ENCODE results near the gene KCNK10. TPM values are rescaled to one million over a fixed set of nuclear protein-coding genes. Genes with fewer than 3 reads are reported as not detected.

KCNK10 gene
- total and polyA plus RNA-seq, 2 of the 8 experiments (the other 6 are each of a cell fraction or from before 2014, with no cell fraction given): 0.45 to 0.63 TPM

GRCh38 chr14:88312257-88312656, 10.8 kb downstream of the KCNK10 start:
- Histone ChIP-seq H4K5ac (ENCODE audit: insufficient read length, low read depth, low read length) (no peak overlapping the region), H3K79me1 (ENCODE audit: low read depth, low read length) (no peaks in the 10 kb centered on the region), H4K20me1 (replicated peaks in 1 of 2; ENCODE audit: control insufficient read depth in 1 of 2, insufficient read depth in 2 of 2, low read length in 2 of 2) (no peaks in the 10 kb centered on the region), H2AK5ac (ENCODE audit: low read depth, low read length) (no peak overlapping the region), H3K9me3 (ENCODE audit: insufficient read depth in 2 of 2, low read depth in 1 of 2, low read length in 1 of 2) (no peaks in the 10 kb centered on the region), H4K8ac (ENCODE audit: extremely low read depth, insufficient read depth, low read length) (no peak overlapping the region), H3K56ac (replicated peaks; ENCODE audit: insufficient read length, low read depth, low read length) (no peak overlapping the region), H2BK12ac (ENCODE audit: low read depth, low read length) (no peak overlapping the region), H2AFZ (ENCODE audit: low read length) (no peak overlapping the region), H3K4me2 (ENCODE audit: insufficient read depth in 1 of 2, low read depth in 2 of 2, low read length in 2 of 2) (no peak overlapping the region), H3K79me2 (ENCODE audit: control insufficient read depth in 1 of 2, insufficient read depth in 2 of 2, low read length in 2 of 2) (no peaks in the 10 kb centered on the region), H3K18ac (ENCODE audit: extremely low read depth, low read length) (no peak overlapping the region), H3K23me2 (ENCODE audit: low read depth, low read length) (no peaks in the 10 kb centered on the region), H3K27me3 (replicated peaks in 1 of 4; ENCODE audit: control insufficient read depth in 3 of 4, extremely low read depth in 1 of 4, insufficient read depth in 3 of 4, low read length in 3 of 4) (0 out of 7 replicates have a peak, but pooled peaks cover 0 to 4% (median 0%) of the 10 kb centered on the region in 4 experiments), H3K36me3 (ENCODE audit: control insufficient read depth in 2 of 4, insufficient read depth in 4 of 4, low read length in 3 of 4) (no peaks in the 10 kb centered on the region), H2BK20ac (ENCODE audit: low read length) (no peak overlapping the region), H2BK15ac (ENCODE audit: low read length) (no peak overlapping the region), H3K4ac (replicated peaks; ENCODE audit: insufficient read length, low read depth, low read length) (no peak overlapping the region), H3K27ac (ENCODE audit: low read depth, low read length) (no peak overlapping the region), H3K4me1 (replicated peaks in 1 of 4; ENCODE audit: control insufficient read depth in 3 of 4, insufficient read depth in 4 of 4, low read length in 3 of 4) (0 out of 7 replicates have a peak, but pooled peaks cover 0 to 2% (median 0%) of the 10 kb centered on the region in 4 experiments), H3K23ac (ENCODE audit: insufficient read length) (no peak overlapping the region), H3K14ac (ENCODE audit: insufficient read length) (no peak overlapping the region), H3K4me3 (ENCODE audit: extremely low read depth in 1 of 4, insufficient read depth in 2 of 4, low read depth in 3 of 4, low read length in 4 of 4) (no peak overlapping the region), H4K91ac (replicated peaks; ENCODE audit: insufficient read length, low read length) (no peak overlapping the region), H2BK5ac (ENCODE audit: low read depth, low read length) (no peak overlapping the region), H3K9ac (replicated peaks in 1 of 4; ENCODE audit: extremely low read depth in 1 of 4, low read depth in 3 of 4, low read length in 3 of 4) (no peak overlapping the region; a peak in 1 of 7 replicates), H2BK120ac (replicated peaks; ENCODE audit: low read depth, low read length) (no peak overlapping the region)
- no peak for FAIRE-seq
- ChIA-PET CTCF (ENCODE audit: partially characterized antibody) (no interaction called here), POLR2A (ENCODE audit: partially characterized antibody) (no interaction called here)
- 86% methylated on average over 6 of the region's 6 CpGs; no CpG with 5 or more reads in 1 of the 2 experiments for WGBS, 2 experiments (ENCODE audit: extremely low coverage in 1 of 2, insufficient coverage in 1 of 2, insufficient read length in 1 of 2, insufficient replicate concordance in 2 of 2, low coverage in 1 of 2, low lambda C conversion rate in 2 of 2, missing lambda C conversion rate in 1 of 2)
- TF ChIP-seq EZH2 (IDR thresholded peaks at IDR 0.05; ENCODE audit: low read depth, low read length, severe bottlenecking): no peak
- no peak for TF ChIP-seq TAF1 (IDR thresholded peaks at IDR 0.05; ENCODE audit: low read depth, low read length)
- no peak for TF ChIP-seq NRF1 (IDR thresholded peaks at IDR 0.05; ENCODE audit: low read depth, low read length)
- no peak for TF ChIP-seq GTF2F1 (IDR thresholded peaks at IDR 0.05; ENCODE audit: borderline replicate concordance, low read depth, low read length)
- no peak for DNase-seq (ENCODE audit: low read depth in 1 of 2, low spot score in 2 of 2)

All from H1 (cell line).